ENCODE measurements around the gene CCDC28A.

The CCDC28A gene

GRCh38 chr6:138803861-138804260 lies 30.3 kb downstream of the CCDC28A start:
- no peaks in the 10 kb centered on the region for H3K4me1 ChIP-seq (ENCODE audit: control insufficient read depth in 1 of 2, insufficient read depth in 1 of 2, low read depth in 1 of 2, low read length in 1 of 2)
- H3K27ac ChIP-seq, result no peak overlapping the region
- H3K4me3 ChIP-seq (ENCODE audit: low read depth in 1 of 2, low read length in 1 of 2), result no peak overlapping the region
- H3K9me3 ChIP-seq, result no peaks in the 10 kb centered on the region
- peaks cover 1% of the 10 kb centered on the region for H3K27me3 ChIP-seq
- H3K36me3 ChIP-seq, result no peaks in the 10 kb centered on the region
- TF ChIP-seq CTCF (IDR thresholded peaks at IDR 0.05), result no peak

- no peak overlapping the region for H3K27ac ChIP-seq
- no peaks in the 10 kb centered on the region for H3K27me3 ChIP-seq
- H3K4me1 ChIP-seq (ENCODE audit: control insufficient read depth in 1 of 2, insufficient read depth in 1 of 2, low read depth in 1 of 2, low read length in 1 of 2), result no peaks in the 10 kb centered on the region
- no peaks in the 10 kb centered on the region for H3K9me3 ChIP-seq
- no peak overlapping the region for H3K4me3 ChIP-seq (ENCODE audit: low read depth in 1 of 2, low read length in 1 of 2)
- no peaks in the 10 kb centered on the region for H3K36me3 ChIP-seq
- no peak for TF ChIP-seq CTCF (IDR thresholded peaks at IDR 0.05)
These were observed 31.6 kb downstream of the CCDC28A start for GRCh38 chr6:138805016-138805765.

GRCh38 chr6:138806889-138807288 lies 33.3 kb downstream of the CCDC28A start:
- Histone ChIP-seq H3K36me3 (no peaks in the 10 kb centered on the region), H3K27ac (no peak overlapping the region), H3K4me1 (ENCODE audit: control insufficient read depth in 1 of 2, insufficient read depth in 1 of 2, low read depth in 1 of 2, low read length in 1 of 2) (no peaks in the 10 kb centered on the region), H3K27me3 (no peaks in the 10 kb centered on the region), H3K4me3 (ENCODE audit: low read depth in 1 of 2, low read length in 1 of 2) (no peak overlapping the region), H3K9me3 (no peaks in the 10 kb centered on the region)
- no peak for TF ChIP-seq CTCF (IDR thresholded peaks at IDR 0.05)

GRCh38 chr6:138809677-138810076 lies 36.1 kb downstream of the CCDC28A start:
- Histone ChIP-seq H3K36me3 (no peaks in the 10 kb centered on the region), H3K9me3 (no peaks in the 10 kb centered on the region), H3K27ac (no peak overlapping the region), H3K4me1 (ENCODE audit: control insufficient read depth in 1 of 2, insufficient read depth in 1 of 2, low read depth in 1 of 2, low read length in 1 of 2) (no peaks in the 10 kb centered on the region), H3K27me3 (no peaks in the 10 kb centered on the region), H3K4me3 (ENCODE audit: low read depth in 1 of 2, low read length in 1 of 2) (no peak overlapping the region)
- no peak for TF ChIP-seq CTCF (IDR thresholded peaks at IDR 0.05)

- Histone ChIP-seq H3K9me3 (no peaks in the 10 kb centered on the region), H3K36me3 (no peaks in the 10 kb centered on the region), H3K27me3 (no peaks in the 10 kb centered on the region), H3K4me1 (ENCODE audit: control insufficient read depth in 1 of 2, insufficient read depth in 1 of 2, low read depth in 1 of 2, low read length in 1 of 2) (no peaks in the 10 kb centered on the region), H3K4me3 (ENCODE audit: low read depth in 1 of 2, low read length in 1 of 2) (no peak overlapping the region), H3K27ac (no peak overlapping the region)
- no peak for TF ChIP-seq CTCF (IDR thresholded peaks at IDR 0.05)
These were observed 38.3 kb downstream of the CCDC28A start for GRCh38 chr6:138811866-138812265.
